Osteocyte (in vitro differentiated cells): Measurements from ENCODE around the gene KIF11. TPM values are rescaled to one million over a fixed set of nuclear protein-coding genes. Genes with fewer than 3 reads are reported as not detected.
"Not testable (repeated sequence)": the region's sequence is repeated elsewhere in the genome, so short reads cannot be mapped to it uniquely, and the experiment has no call there.

Experiments used
- DNase-seq: peaks from one replicate; pipeline ENCODE4 v3.0.0; 2021; ENCODE audit warnings: mixed read lengths; ENCODE audit not compliant: unreplicated experiment; ENCODE audit errors: extremely low spot score
- H3K27ac Mint-ChIP-seq: one replicate; pipeline ENCODE4 v1.8.0; 2021; ENCODE audit warnings: mild to moderate bottlenecking, mixed read lengths; ENCODE audit not compliant: unreplicated experiment
- H3K27me3 Mint-ChIP-seq: one replicate; pipeline ENCODE4 v1.8.0; 2021; ENCODE audit warnings: mixed read lengths; ENCODE audit not compliant: unreplicated experiment
- H3K36me3 Mint-ChIP-seq: one replicate; pipeline ENCODE4 v1.8.0; 2021; ENCODE audit warnings: mixed read lengths; ENCODE audit not compliant: unreplicated experiment
- H3K4me1 Mint-ChIP-seq: one replicate; pipeline ENCODE4 v1.8.0; 2021; ENCODE audit warnings: mixed read lengths; ENCODE audit not compliant: unreplicated experiment
- H3K4me3 Mint-ChIP-seq: one replicate; pipeline ENCODE4 v1.8.0; 2021; ENCODE audit warnings: mild to moderate bottlenecking, moderate library complexity, mixed read lengths; ENCODE audit not compliant: unreplicated experiment
- H3K9me3 Mint-ChIP-seq: one replicate; pipeline ENCODE4 v1.8.0; 2021; ENCODE audit warnings: mixed read lengths; ENCODE audit not compliant: unreplicated experiment
- CTCF ChIP-seq: fragments of 200-600 bp; sonication (generic); IDR thresholded peaks from 2 replicates; pipeline ENCODE4 v1.5.0; 2021; ENCODE audit warnings: antibody characterized with exemption, mild to moderate bottlenecking, moderate library complexity
- total RNA-seq: library from RNA; stranded (reverse); gene quantifications from 2 replicates; pipeline ENCODE4 v1.2.1, GENCODE V29; 2021

KIF11 gene
- total RNA-seq, 1 donor from 2014 or later: 9.0 TPM

DNA sequence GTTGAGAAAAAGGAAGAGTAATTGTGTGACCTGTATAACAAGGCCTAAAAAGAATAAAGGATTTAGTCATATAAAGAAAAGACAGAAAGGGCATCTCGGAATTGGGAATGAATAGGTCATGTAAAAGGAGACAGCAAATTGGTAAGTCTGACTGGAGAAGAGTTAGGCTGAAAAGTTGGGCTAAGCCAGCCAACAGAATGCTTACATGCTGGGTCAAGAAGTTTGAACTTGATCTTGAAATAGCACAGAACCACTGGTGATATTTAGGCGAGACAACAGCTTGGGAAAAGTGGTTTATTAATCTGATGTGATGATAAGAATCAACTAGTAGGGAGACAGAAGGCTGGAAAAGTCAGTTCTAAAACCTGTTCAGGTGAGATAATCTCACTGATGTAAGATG lies 23.9 kb upstream of the KIF11 start:
- Mint-ChIP-seq H3K27ac (no peak overlapping the region), H3K4me3 (no peak overlapping the region), H3K9me3 (no peaks in the 10 kb centered on the region), H3K27me3 (no peaks in the 10 kb centered on the region), H3K4me1 (peaks cover 19% of the 10 kb centered on the region), H3K36me3 (peaks cover 10% of the 10 kb centered on the region)
- DNase-seq: no peak
- TF ChIP-seq CTCF: no peak

DNA sequence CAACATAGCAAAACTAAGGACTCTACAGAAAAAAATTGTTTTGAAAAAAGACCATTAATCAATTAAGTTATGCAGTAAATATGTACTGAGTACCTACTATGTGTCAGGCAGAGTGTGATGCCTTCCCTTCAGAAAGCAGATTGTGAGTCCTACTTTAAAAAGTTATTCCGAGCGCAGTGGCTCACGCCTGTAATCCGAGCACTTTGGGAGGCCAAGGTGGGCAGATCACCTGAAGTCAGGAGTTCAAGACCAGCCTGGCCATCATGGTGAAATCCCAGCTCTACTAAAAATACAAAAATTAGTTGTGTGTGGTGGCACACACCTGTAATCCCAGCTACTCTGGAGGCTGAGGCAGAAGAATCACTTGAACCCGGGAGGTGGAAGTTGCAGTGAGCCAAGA lies 23.3 kb upstream of the KIF11 start:
- not testable (repeated sequence) for H3K27ac Mint-ChIP-seq, H3K4me3 Mint-ChIP-seq, H3K27me3 Mint-ChIP-seq, H3K9me3 Mint-ChIP-seq, DNase-seq, H3K36me3 Mint-ChIP-seq
- H3K4me1 Mint-ChIP-seq: peaks cover 19% of the 10 kb centered on the region

- peaks cover 28% of the 10 kb centered on the region for H3K4me1 Mint-ChIP-seq
- H3K4me3 Mint-ChIP-seq: peak overlapping the region; percentile 77
- H3K9me3 Mint-ChIP-seq: no peaks in the 10 kb centered on the region
- no peaks in the 10 kb centered on the region for H3K27me3 Mint-ChIP-seq
- peaks cover 4% of the 10 kb centered on the region for H3K36me3 Mint-ChIP-seq
- H3K27ac Mint-ChIP-seq: no peak overlapping the region
- TF ChIP-seq CTCF: no peak
- no peak for DNase-seq
Measured at GRCh38 chr10:92571649-92572048, 21.3 kb upstream of the KIF11 start.

DNA sequence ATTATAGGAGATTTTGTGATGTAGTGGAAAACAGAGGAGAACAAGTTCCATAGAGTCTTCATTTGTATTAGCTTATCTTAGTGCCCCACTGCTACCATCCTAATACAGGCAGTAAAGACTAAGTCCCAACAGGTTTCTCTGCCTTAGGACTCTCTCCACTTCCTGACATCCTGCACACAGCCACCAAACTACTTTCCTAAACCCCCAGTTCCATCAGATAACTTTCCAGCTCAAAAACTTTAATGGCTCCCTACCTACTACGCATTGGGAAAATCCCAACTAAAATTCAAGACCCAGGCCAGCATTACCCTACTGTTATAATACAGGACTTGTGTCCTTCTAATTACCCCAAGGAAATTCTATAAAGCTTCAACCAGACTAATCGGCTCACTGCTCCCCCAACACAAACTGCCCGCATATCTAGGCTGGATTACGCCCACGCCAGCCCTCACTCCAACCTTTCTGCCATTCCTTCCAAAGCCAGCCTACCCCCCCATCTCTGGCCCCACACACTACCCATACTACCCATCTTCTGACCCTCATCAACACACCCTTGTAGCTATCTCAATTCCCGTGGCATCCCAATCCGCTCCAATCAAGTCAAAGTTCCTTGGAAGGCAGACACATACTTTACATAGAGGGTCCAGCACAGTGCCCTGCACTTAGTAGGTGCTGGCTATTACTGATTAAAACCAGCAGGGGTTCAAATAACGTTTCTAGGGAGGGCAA lies 20.4 kb upstream of the KIF11 start:
- H3K4me3 Mint-ChIP-seq: peak overlapping the region; percentile 77
- peak overlapping the region; percentile 86 for H3K27ac Mint-ChIP-seq
- TF ChIP-seq CTCF: no peak
- peaks cover 28% of the 10 kb centered on the region for H3K4me1 Mint-ChIP-seq
- no peaks in the 10 kb centered on the region for H3K9me3 Mint-ChIP-seq
- H3K27me3 Mint-ChIP-seq: no peaks in the 10 kb centered on the region
- peaks cover 2% of the 10 kb centered on the region for H3K36me3 Mint-ChIP-seq
- DNase-seq: no peak

DNA sequence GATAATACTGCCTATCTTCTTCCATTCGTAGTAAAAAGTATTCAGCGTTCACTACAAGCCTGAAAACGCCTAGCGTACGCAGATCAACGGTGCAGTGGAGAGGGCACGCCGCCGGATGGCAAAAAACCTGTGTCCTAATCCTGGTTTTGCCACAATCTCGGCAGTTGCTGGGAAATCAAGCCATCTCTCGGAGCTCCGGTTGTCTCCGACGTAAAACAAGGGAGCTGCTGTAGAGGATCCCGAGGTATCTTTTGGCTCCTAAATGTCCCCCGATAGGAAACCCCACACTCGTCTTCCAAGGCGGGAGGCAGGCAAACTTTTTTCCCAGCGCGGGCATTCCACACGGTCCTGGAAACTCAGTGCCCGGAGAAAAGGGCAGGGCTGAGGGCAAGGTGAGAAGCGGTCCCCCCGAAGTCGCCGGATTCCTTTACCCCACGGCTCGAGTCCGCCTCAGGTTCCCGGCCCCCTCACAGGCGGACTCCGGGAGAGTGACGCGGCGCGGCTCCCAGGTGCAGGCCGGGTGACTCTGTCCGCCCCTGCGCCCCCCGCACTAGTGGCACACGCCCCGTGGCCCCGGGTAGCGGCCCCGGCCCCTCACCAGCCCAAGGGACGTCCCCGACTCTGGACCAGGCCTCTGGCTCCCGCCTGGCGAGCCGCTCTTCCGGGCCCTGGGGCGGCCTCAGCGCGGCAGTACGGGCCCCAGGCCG lies 19.7 kb upstream of the KIF11 start:
- no peak for DNase-seq
- Mint-ChIP-seq H3K27ac (peak overlapping the region; percentile 86), H3K4me1 (peaks cover 28% of the 10 kb centered on the region), H3K36me3 (peaks cover 2% of the 10 kb centered on the region), H3K4me3 (peak overlapping the region; percentile 77), H3K27me3 (no peaks in the 10 kb centered on the region), H3K9me3 (no peaks in the 10 kb centered on the region)
- TF ChIP-seq CTCF: no peak
